ENCODE data around the gene TTLL8.
"Not testable (repeated sequence)": the region's sequence is repeated elsewhere in the genome, so short reads cannot be mapped to it uniquely, and the experiment has no call there.

The TTLL8 gene

DNA sequence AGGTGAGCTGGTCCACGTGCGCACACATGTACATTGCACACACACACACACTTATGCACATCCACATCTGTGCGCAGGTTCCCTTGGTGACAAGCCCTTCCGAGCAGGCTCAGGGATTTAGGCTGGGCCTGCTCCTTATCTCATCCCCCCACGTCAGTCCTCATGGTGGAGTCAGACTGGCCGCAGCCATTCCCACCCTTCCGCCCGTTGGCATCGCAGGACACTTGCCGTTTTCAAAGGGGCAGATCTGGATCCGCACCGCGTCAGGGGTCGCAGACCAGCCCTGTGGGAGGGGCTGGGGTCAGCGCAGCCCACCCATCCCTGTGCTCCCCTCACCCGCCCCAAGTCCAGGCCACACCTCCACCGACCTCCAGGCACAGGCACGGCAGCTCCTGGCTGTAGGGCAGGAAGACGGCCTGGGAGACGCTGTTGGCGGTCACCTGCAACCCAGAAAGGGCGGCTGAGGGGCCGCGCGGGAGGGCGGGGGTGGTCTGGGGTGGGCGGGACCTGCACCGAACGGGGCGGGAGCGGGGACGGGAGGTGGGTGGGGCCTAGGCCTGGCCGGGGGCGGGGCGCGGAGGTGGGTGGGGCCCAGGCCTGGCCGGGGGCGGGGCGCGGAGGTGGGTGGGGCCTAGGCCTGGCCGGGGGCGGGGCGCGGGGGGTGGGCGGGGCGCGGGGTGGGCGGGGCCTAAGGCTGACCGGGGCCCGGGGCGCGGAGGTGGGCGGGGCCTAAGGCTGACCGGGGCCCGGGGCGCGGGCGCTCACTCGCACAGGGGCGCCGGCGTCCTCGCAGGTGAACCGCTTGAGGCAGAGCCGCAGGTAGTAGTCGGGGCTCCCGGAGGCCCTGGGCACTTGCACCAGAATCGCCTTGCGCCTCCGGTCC lies 58.8 kb downstream of the TTLL8 start:
- DNase-seq = no peak

GRCh38 chr22:49998718-49999062 lies 59.4 kb downstream of the TTLL8 start:
- no peak for DNase-seq

GRCh38 chr22:49997932-49998717 lies 60.0 kb downstream of the TTLL8 start:
- no peak for DNase-seq

GRCh38 chr22:49997251-49997599 lies 60.9 kb downstream of the TTLL8 start:
- DNase-seq = no peak

GRCh38 chr22:49996518-49997250 lies 61.4 kb downstream of the TTLL8 start:
- DNase-seq = no peak

DNA sequence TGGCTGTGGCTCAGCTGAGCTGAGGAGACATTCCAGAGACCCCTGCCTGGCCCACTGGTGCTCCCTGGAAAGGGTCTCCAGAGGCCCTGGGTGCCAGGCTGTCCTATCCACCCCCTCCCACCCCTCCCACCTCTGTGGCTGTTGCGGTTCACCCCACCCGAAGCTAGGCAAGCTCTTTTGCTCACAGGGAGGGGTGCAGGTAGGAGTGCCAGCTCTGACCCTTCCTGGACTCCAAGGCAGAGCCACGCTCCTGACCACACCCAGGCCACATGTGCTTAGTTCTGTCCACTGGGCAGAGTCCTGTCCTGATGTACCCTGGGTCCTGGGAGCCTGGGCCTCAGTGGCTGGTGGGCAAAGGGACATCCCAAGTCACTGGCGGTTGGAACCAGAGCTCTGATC lies 62.0 kb downstream of the TTLL8 start:
- DNase-seq = no peak

DNA sequence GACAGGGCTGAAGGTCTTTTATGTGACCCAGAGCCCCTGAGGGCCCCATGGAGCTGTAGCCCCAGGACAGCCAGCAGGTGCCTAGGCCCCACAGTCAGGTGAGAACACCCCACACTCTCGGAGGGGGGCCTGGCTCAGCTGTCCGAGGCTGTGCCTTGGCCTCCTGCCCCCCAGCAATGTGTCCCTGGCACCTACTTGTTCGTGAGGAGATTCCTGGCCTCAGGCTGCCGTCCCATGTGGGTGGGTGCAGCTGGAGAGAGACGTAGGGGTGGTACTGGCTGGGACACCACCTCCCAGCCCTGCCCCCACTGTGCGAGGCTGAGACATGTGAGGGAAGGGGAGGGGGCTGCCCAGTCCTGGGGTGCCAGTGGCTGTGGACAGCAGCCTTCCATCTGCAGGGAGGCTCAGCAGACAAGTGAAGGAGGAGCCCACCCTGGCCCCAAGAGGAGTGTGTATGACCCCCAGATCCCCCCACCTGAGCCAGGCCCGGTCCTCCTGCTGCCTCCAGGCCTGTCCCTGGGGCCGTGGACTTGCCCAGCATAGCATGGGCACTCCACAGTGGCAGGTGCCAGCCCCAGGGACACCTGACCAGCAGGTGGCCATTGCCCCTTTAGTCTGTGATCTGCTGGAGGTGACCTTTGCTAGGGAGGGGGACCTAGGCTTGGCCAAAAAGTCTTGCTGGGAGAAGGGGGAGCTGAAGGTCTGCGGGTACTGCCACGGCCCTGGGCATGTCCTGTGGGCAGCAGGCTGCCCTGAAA lies 62.6 kb downstream of the TTLL8 start:
- DNase-seq = no peak

- DNase-seq = no peak
Measured at GRCh38 chr22:49995041-49995360, 63.1 kb downstream of the TTLL8 start.

DNA sequence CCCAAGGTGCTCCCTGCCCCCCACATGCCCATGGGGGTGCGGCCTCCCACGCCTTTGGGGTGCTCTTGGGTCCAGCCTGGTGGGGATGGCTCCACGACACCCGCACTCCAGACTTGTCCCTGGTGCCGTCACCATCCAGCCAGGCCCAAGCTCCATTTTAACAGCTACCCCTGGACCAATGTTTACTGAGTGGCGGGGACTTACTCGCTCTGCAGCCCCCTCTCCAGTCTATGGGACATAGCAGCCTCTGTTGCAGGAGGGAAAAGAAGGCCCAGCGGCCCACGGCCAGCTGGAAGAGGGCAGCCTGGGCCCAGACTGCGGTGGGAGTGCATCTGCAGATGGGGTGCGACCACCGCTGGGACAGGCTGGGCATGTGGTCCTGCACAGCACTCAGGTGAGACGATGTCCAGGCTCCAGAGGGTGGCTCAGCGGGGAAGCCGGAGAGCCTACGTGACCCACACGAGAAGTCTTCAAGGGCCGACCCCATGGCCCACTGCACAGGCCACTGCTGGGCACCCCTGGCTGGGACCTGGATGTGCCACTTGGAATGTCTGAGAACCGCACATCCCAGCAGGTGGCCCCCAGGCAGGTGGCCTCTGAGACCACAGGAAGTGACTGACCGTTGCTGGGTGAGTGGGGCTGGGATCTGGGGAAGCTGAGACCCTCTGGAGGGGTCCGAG lies 63.6 kb downstream of the TTLL8 start:
- DNase-seq = no peak

DNA sequence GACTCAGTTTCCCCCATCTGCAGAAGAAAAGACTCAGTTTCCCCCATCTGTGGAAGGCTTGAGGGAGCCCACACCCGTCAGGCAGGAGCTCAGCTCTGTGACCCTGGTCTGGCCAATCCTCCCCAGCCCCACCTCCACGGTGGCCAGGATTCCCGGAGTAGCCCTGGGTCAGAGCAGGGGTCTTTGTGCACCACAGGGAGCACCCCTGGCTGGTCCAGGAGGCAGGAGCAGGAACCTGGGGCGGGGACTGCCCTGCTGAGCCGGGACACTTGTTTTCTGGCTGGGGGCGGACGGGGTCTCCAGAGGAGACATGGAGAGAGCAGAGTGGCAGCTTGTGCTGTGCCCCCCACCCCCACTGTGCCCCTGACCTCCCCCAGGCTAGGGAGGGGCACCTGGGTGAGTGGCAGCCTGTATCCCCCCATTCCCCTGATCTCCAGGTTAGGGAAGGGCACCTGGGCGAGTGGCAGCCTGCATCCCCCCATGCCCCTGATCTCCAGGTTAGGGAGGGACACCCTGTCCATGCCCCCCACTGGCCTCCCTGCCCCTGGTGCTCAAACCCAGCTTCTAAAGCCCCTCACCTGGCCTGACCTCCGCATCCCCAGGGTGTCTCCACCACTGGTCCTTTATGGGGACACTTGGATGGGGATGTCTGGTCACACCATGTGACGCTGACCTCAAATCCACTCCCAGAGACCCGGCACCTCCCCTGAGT lies 64.3 kb downstream of the TTLL8 start:
- no peak for DNase-seq

- DNase-seq = peak; percentile 5
Measured at GRCh38 chr22:49992921-49993648, 65.0 kb downstream of the TTLL8 start.

- DNase-seq = no peak
Measured at GRCh38 chr22:49991907-49992533, 66.1 kb downstream of the TTLL8 start.

- DNase-seq = no peak
Measured at GRCh38 chr22:49991167-49991566, 66.9 kb downstream of the TTLL8 start.

DNA sequence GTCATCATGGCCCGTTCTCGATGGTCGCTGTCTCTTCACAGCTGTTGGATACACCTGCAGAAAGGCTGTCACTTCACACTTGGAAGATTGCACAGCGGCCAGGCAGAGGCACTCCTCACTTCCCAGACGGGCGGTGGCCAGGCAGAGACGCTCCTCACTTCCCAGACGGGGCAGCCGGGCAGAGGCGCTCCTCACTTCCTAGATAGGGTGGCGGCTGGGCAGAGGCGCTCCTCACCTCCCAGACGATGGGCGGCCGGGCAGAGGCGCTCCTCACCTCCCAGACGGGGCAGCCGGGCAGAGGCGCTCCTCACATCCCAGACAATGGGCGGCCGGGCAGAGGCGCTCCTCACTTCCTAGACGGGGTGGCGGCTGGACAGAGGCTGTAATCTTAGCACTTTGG lies 68.3 kb downstream of the TTLL8 start:
- DNase-seq = not testable (repeated sequence)

DNA sequence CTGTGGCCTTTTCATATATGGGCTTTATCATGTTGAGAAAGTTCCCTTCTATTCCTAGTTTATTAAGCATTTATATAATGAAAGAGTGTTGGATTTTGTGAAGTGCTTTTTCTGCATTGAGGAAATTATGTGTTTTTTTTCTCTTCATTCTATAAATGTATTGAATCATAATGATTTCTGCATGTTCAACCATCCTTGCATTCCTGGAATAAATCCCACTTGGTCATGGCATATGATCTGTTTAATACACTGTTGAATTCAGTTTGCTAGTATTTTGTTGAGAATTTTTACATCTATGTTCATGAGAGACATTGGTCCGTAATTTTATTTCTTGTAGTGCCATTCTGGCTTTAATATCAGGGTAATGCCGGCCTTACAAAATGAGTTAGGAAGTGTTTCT lies 71.8 kb downstream of the TTLL8 start:
- no peak for DNase-seq

DNA sequence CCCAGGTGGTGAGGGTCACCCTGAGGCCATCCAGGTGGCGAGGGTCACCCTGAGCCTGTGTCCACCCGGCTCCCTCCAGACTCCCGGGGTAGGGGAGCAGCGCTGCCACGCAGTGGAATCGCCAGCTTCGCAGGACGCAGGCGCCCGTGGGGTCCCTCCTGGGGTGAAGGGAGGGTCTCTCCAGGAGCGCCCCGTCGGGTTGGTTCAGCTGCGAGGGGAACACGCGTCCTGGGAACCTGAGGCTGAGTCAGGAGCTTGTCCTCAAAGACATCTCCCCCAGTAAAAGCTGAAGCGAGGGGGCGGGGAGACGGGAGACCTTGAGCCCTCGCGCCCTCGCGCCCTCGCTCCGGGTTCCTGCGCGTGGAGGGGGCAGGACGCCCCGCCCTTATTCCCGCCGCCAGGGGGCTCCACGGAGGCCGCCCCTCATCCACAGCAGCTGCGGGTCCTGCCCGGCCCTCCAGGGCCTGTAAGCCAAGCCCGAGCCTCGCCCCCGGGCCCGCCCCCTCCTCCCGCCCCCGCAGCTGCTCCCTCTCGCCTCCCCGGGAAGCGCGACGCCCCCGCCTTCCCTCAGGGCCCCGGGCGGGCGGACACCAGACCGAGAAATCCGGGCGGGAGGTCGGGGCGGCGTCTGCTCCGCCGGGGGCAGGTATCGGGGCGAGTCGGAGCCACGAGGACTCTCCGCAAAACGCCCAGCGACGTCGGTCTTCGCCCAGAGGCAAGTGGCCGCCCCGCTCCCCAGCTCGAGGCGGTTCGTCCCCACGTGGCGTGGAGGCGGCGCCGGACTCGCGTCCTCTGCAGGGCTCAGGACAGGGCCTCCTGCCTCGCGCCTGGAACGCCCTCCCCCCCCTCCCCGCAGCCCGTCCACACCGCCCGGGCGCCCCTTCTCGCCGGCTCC lies 74.7 kb downstream of the TTLL8 start:
- DNase-seq = no peak

- not testable (repeated sequence) for DNase-seq
Measured at GRCh38 chr22:49981799-49982198, 76.3 kb downstream of the TTLL8 start.

GRCh38 chr22:49979587-49980264 lies 78.4 kb downstream of the TTLL8 start:
- no peak for DNase-seq

GRCh38 chr22:49977578-49977977 lies 80.5 kb downstream of the TTLL8 start:
- no peak for DNase-seq

Data from NCI-H1092 (cell line).